HepG2 (cell line): ENCODE measurements around the gene CPLANE2.

Source experiments
- ATF7 ChIP-seq, 2 experiments: fragments of 450-650 bp in 1 of 2; sonication (generic) in 1 of 2; formaldehyde crosslinking in 1 of 2; IDR thresholded peaks; 2 replicates each; pipeline versions ENCODE4 v1.4.0 to v1.6.1; 2016 to 2020; ENCODE audit warnings: antibody characterized with exemption in 1 of 2, mild to moderate bottlenecking in 1 of 2, missing genetic modification reagents in 1 of 2
- EP300 ChIP-seq, 3 experiments: sonication (generic) in 1 of 3; formaldehyde crosslinking in 1 of 3; IDR thresholded peaks; 2 replicates each; pipeline versions ENCODE4 v1.5.1 to v1.6.1; 2011 to 2020; ENCODE audit warnings: low read depth in 2 of 3, low read length in 2 of 3, borderline replicate concordance in 1 of 3, improper control_type of control experiment in 1 of 3, mild to moderate bottlenecking in 1 of 3, missing genetic modification reagents in 1 of 3, moderate library complexity in 1 of 3
- JUN ChIP-seq: sonication (generic); formaldehyde crosslinking; IDR thresholded peaks from 2 replicates; pipeline ENCODE4 v1.4.0; 2020; ENCODE audit warnings: mild to moderate bottlenecking, missing genetic modification reagents
- LCORL ChIP-seq, 2 experiments: fragments of 450-650 bp in 1 of 2; sonication (generic) in 1 of 2; formaldehyde crosslinking in 1 of 2; IDR thresholded peaks; 2 replicates each; pipeline versions ENCODE4 v1.5.0 to v1.6.1; 2017 to 2020; ENCODE audit warnings: antibody characterized with exemption in 1 of 2, missing genetic modification reagents in 1 of 2
- SATB2 ChIP-seq: sonication (generic); formaldehyde crosslinking; IDR thresholded peaks from 2 replicates; pipeline ENCODE4 v1.5.0; 2020; ENCODE audit warnings: missing genetic modification reagents
- STAT5B ChIP-seq: sonication (generic); formaldehyde crosslinking; IDR thresholded peaks from 2 replicates; pipeline ENCODE4 v1.4.0; 2020; ENCODE audit warnings: missing genetic modification reagents
- ZNF510 ChIP-seq: sonication (generic); formaldehyde crosslinking; IDR thresholded peaks from 2 replicates; pipeline ENCODE4 v1.4.0; 2020; ENCODE audit warnings: low read depth, mild to moderate bottlenecking, missing genetic modification reagents

DNA sequence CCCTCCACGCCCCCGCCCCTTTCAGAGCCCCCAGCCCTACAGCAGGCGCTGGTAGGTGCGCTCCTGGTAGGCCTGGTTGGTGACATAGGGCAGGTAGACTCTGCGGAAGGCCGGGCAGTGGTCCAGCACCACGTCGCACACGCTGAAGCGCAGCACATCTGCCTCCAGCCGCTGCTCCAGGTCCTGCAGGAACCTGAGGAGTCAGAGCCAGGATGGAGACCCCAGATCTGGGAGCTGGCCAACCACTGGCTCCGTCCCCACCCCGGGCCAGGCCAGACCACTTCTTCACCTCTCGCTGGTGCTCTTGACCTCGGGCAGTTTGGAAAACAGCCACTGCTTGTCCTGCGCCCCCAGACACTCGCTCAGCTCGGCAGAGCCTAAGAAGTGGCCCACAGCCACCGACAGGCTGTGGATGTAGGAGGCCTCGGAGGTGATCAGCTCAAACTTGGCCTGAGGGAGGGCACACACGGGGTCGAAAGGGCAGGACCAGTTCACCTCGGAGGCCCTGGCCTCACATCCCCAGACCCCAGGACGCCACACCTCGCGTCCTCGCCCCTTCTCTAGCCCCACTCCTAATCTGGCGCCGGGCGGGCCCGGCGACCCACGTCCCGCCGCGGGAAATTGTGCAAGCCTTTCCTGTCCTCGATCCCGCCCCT lies 31.0 kb downstream of the CPLANE2 start:
- TF ChIP-seq ATF7 (IDR thresholded peaks at IDR 0.05) (no peak), ATF7 (CRISPR knock-in tag; IDR thresholded peaks at IDR 0.05) (no peak), EP300 (IDR thresholded peaks at IDR 0.05; ENCODE audit: low read depth in 2 of 2, low read length in 2 of 2) (no peak), EP300 (CRISPR knock-in tag; IDR thresholded peaks at IDR 0.05; ENCODE audit: borderline replicate concordance) (no peak), JUN (no peak), ZNF510 (no peak), STAT5B (CRISPR knock-in tag) (no peak), SATB2 (CRISPR knock-in tag) (no peak), LCORL (IDR thresholded peaks at IDR 0.05) (no peak), LCORL (CRISPR knock-in tag; IDR thresholded peaks at IDR 0.05) (no peak)
